Activated T-cell treated with anti-CD3 and anti-CD28 coated beads for 4 hours (primary cell): ENCODE data around the gene LCN2.
"Not testable (repeated sequence)": the region's sequence is repeated elsewhere in the genome, so short reads cannot be mapped to it uniquely, and the experiment has no call there.

ENCODE experiments used
- DNase-seq: peaks from one replicate; pipeline ENCODE4 v3.0.0-alpha.2; 2020

Gene LCN2

DNA sequence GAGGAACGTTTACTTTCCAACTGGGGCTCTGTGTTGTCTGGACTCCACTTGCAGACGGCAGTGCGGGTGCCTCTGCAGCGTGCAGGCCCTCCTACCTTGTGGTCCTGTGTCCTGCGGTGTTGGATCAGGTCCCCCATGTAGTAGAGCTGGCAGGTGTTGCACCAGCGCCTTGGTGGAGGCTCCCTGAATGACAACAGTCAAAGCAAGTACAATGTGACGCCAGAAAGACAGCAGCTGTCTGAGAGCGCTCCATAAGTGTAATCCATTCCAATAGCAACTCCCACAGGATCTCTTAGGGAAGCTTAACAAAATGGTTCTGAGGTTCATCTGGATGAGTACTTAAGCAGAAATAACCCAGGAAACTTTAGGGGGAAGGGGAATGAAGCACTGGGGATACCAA, 20.7 kb downstream of the LCN2 start:
- no peak for DNase-seq

GRCh38 chr9:128174062-128174461, 24.8 kb downstream of the LCN2 start:
- no peak for DNase-seq

DNA sequence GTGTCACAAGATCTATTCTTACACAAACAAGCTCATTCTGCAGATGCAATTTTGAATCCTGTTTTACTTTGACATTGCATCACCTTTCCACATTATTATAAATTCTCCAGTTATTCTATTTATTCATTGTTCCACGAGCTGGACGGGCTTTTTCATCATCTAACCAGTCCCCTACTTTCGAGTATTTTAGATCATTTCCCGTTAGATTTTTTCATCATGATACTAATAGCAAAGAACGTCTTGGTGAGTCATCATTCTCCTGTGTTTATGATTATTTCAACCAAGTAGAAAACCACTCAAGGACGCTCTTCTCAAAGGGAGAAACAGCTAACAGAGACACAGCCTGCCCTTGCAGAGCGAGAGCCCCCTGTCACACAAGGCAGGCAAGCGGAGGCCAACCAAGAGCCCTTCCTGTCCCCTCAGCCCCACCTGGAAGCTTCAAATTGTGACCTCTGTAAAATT, 25.9 kb downstream of the LCN2 start:
- DNase-seq: no peak

DNA sequence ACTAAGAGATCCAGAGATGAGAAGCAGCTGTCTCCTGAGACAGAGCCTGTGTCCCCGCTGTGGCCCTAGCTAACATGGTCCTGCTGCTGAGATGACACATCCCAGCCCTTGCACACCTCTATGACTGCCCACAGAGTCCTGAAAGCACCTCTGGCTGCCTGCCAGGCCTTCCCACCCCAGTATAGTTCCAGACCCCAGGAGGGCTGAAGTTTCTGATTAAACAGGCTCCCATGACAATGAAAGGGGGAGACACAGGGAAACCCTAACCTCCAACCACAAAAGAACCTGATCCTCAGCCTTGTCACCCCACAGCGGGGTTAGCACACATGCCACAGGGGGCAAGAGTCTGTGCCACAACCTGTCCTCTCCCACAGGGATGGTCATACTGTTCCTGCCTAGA, 26.5 kb downstream of the LCN2 start:
- DNase-seq: no peak

- DNase-seq: no peak
Observed at GRCh38 chr9:128178806-128179431, 29.7 kb downstream of the LCN2 start.

DNA sequence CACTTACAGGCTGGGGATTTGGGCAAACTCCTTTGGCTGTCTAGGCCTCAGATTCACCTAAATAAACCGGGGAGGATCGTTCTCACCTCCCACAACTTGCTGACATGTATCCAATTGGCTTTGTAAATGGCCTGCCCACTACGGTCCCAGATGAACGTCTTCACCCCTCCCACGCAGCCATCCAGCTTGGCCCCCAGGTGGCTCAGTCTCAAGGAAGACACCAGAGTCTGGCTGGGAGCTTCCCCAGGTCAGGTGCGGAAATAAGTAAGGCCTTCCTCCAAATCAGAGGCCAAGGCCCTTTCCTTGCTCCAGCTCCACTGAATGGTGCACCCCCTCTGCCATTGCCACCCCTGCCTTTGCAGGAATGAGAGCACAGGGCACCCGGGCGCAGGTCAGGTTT, 30.7 kb downstream of the LCN2 start:
- no peak for DNase-seq

- DNase-seq: no peak
Observed at GRCh38 chr9:128180447-128180846, 31.2 kb downstream of the LCN2 start.

DNA sequence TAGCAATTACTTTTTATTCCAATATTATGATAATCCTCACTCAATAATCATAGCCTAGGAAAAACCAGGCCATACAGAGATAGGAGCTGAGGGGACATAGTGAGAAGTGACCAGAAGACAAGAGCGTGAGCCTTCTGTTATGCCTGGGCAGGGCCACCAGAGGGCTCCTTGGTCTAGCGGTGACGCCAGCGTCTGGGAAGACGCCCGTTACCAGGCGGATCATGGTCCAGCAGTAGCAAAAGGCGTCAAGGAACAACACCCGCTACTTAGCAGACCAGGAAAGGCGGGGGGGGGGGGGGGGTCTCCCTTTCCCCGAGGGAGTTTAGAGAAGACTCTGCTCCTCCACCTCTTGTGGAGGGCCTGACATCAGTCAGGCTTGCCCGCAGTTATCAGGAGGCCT, 32.2 kb downstream of the LCN2 start:
- not testable (repeated sequence) for DNase-seq

DNA sequence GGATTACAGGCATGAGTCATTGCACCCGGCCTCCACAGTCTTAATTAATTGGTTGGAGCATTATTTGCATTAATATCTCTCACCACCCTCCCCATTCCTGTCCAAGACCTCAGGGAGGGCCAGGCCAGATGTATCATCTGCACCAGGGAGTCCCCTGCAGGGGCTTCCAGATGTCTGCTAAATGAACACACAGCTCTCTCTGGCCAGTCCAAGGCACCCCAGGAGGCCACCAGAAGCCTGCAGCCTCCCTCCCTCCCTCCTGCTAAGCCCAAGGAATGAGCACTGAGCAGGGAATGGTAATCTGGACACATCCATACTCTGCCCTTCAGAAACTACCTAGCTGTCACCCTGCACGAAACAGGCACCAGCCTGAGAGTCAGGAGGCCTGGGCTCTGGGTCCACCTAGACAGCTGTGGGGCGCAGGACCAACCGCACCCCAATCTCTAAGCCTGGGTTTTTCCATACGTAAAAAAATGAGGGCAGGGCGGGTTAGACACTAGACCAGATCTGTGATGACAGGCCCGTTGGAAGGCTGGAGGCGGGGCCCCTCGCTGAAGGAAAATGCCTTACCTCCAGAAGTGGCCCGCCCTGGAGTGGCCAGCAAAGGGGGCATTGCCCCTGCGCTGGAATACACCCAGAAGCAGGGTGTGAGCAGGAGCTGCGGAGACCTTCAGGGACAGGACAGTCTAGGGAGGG, 33.8 kb downstream of the LCN2 start:
- DNase-seq: no peak

DNA sequence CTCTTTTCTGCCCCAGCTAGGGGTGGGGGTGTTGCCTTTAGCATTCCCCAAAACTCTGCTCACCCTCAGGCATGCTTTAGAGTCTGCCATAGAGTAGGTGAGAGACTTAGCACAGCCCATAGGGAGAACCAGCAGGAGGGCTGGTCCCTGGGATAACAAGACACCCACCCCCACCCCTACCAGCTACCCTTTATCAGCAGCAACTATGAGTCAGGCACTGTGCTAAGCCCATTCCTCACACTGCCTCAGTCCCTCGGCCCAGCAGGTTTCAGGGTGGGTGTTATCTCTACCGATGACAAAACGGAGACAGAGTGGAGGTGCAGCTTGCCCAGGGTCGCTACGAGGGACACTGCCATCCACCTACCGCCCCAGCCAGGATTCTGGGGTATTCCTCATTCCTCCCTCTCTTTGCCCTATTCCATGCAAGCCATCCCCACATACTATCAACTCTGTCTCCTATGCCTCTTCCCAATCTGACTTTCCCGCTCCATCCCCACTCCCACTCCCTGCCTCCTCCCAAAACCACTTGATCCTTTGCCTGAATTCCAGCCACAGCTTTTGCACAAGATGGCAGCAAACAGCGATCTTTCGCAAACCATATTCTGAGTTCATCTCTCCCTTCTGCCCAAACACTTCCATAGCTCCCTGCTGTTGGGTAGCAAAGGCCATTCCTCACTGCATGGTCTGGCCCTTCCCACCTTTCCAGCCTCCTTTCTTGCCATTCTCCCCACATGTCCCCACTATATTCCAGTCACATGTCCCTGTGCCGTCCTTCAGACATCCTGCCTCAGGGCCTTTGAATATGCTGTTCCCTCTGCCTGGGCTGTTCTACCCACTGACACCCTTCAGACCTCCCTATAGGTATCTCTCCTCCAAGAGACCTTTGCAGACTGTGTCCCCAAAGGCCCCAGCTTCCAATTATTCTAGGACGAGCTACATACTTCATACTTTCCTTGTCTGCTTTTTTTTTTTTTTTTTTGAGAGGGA, 37.0 kb downstream of the LCN2 start:
- no peak for DNase-seq

GRCh38 chr9:128187361-128187760, 38.1 kb downstream of the LCN2 start:
- no peak for DNase-seq

DNA sequence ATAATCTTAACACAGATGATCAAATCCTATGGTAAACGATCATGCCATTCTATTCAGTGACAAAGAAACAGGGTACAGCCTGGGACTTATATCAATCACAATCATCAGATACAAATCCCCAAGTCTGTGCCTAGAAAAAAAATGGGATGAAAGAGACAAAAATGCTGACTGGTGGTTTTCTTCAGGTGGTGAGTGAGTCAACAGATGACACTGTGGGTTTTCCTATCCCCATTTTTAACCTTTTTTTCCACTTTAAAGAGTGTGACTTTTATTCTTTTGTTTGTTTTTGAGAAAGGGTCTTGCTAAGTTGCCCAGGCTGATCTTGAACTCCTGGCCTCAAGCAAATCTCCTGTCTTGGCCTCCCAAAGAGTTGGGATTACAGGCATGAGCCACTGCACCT, 39.0 kb downstream of the LCN2 start:
- DNase-seq: no peak

DNA sequence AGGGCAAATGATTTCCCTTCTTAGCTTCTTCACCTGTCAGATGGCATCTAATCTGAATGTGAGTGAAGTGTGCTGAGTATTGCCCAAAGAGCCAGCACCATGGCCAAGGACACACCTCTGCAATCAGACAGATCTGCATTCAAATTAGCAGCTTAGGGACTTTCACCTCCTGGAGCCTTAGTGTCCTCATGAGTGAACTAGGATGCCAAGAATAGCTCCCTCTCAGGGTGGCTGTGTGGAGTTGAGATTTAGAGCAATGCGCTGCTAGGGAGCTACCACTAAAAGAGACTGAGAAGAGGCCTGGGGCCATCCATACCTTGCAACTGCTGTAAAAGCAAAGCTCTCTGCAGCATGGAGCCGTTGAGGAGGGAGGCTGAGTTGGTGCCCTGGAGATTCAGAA, 40.8 kb downstream of the LCN2 start:
- DNase-seq: no peak

- no peak for DNase-seq
Observed at GRCh38 chr9:128190516-128191405, 41.5 kb downstream of the LCN2 start.

DNA sequence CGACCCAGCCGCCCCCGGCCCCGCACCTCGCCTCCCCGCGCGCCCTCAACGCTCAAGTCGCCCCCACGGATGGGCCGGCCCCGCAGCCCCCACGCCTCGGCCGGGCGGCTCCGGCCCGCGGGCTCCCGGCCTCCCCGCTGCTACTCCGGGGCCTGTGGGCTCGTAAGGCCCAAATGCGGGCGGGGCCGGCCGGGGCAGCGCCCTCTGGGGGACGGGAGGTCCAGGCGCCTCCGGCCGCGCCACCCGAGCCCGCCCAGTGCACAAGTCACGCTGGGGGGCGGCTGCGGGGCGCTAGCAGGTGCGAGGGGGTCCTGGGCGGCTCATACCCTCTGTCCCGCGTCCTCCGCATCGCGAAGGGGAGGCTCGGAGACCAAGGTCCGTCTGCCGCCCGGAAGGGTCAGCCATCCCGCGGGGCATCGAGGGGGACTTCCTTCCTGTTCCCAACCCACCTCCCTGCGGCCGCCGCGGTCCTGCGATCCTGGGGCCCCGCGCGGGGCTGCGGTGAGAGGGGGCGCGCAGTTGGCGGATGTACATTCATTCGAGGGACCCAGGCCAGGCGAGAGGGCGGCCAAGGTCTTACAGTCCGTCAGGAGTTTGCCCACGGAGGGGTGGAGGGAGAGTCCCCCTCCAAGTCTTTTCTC, 42.3 kb downstream of the LCN2 start, which contains the start of gene CIZ1:
TSS of gene CIZ1 (minus strand) at position 167 of the 641 bp plus-strand sequence. CDS start 715 bp downstream, outside the sequence.
- DNase-seq: peak; percentile 57

GRCh38 chr9:128192601-128193371, 43.5 kb downstream of the LCN2 start:
- DNase-seq: peak; percentile 32

- DNase-seq: no peak
Observed at GRCh38 chr9:128193469-128194096, 44.3 kb downstream of the LCN2 start.

- no peak for DNase-seq
Observed at GRCh38 chr9:128201441-128202369, 52.5 kb downstream of the LCN2 start.

- no peak for DNase-seq
Observed at GRCh38 chr9:128202648-128203023, 53.4 kb downstream of the LCN2 start.
